GM23248 (cell line): ENCODE data around the gene SLC16A12. TPM values are rescaled to one million over a fixed set of nuclear protein-coding genes. Genes with fewer than 3 reads are reported as not detected.

Source experiments
- DNase-seq: peaks from one replicate; pipeline ENCODE4 v3.0.0-alpha.2; 2015
- H2AFZ ChIP-seq: fragments of 200-600 bp; sonication (generic); 2 replicates; pipeline ENCODE4 v1.6.1; 2016; ENCODE audit warnings: antibody characterized with exemption
- H3F3A ChIP-seq: fragments of 200-600 bp; sonication (generic); 2 replicates; pipeline ENCODE4 v1.6.1; 2016; ENCODE audit warnings: mild to moderate bottlenecking, antibody characterized with exemption, mixed run types; ENCODE audit not compliant: insufficient read depth
- H3K27ac ChIP-seq: fragments of 200-600 bp; sonication (generic); 2 replicates; pipeline ENCODE4 v1.5.1; 2016; ENCODE audit warnings: mild to moderate bottlenecking
- H3K27me3 ChIP-seq: fragments of 200-600 bp; sonication (generic); replicated peaks from 2 replicates; pipeline ENCODE4 v1.6.1; 2016; ENCODE audit warnings: mild to moderate bottlenecking; ENCODE audit not compliant: insufficient read depth
- H3K36me3 ChIP-seq: fragments of 200-600 bp; sonication (generic); 2 replicates; pipeline ENCODE4 v1.6.1; 2016; ENCODE audit warnings: low read depth, mild to moderate bottlenecking
- H3K4me1 ChIP-seq: fragments of 200-600 bp; sonication (generic); 2 replicates; pipeline ENCODE4 v1.6.1; 2016; ENCODE audit warnings: mild to moderate bottlenecking; ENCODE audit not compliant: insufficient read depth
- H3K4me2 ChIP-seq: fragments of 200-600 bp; sonication (generic); one replicate; pipeline ENCODE4 v1.6.1; 2016; ENCODE audit warnings: mild to moderate bottlenecking; ENCODE audit not compliant: unreplicated experiment
- H3K4me3 ChIP-seq: fragments of 200-600 bp; sonication (generic); 2 replicates; pipeline ENCODE4 v1.5.1; 2016; ENCODE audit warnings: mild to moderate bottlenecking
- H3K79me2 ChIP-seq: fragments of 200-600 bp; sonication (generic); 2 replicates; pipeline ENCODE4 v1.6.1; 2016; ENCODE audit warnings: mild to moderate bottlenecking; ENCODE audit not compliant: insufficient read depth
- H3K9ac ChIP-seq: fragments of 200-600 bp; sonication (generic); 2 replicates; pipeline ENCODE4 v1.6.1; 2016; ENCODE audit warnings: mild to moderate bottlenecking
- H3K9me2 ChIP-seq: fragments of 200-600 bp; sonication (generic); 2 replicates; pipeline ENCODE4 v1.6.1; 2016; ENCODE audit warnings: mixed run types, mild to moderate bottlenecking, moderate library complexity; ENCODE audit not compliant: insufficient read depth
- H3K9me3 ChIP-seq: fragments of 200-600 bp; sonication (generic); one replicate; pipeline ENCODE4 v1.6.1; 2017; ENCODE audit warnings: low read depth
- H4K20me1 ChIP-seq: fragments of 200-600 bp; sonication (generic); 2 replicates; pipeline ENCODE4 v1.6.0; 2016; ENCODE audit not compliant: insufficient read depth
- EZH2 ChIP-seq: fragments of 200-600 bp; sonication (generic); IDR thresholded peaks from 2 replicates; pipeline ENCODE4 v1.6.1; 2018; ENCODE audit warnings: antibody characterized with exemption, mild to moderate bottlenecking; ENCODE audit not compliant: insufficient read depth, poor library complexity, severe bottlenecking
- EZH2phosphoT487 ChIP-seq: fragments of 200-600 bp; sonication (generic); IDR thresholded peaks from 2 replicates; pipeline ENCODE4 v1.6.1; 2018; ENCODE audit warnings: antibody characterized with exemption, moderate library complexity, mild to moderate bottlenecking, low read depth; ENCODE audit not compliant: insufficient read depth
- WGBS, 2 experiments: methylation state at CpG; one replicate each; pipeline ENCODE4 v1.1.6; 2015 to 2017; ENCODE audit warnings: low lambda C conversion rate in 2 of 2, low coverage in 1 of 2; ENCODE audit errors: missing lambda C conversion rate in 2 of 2; 5-methylcytosine and 5-hydroxymethylcytosine counted together
- in situ Hi-C: fragments of 300-500 bp; cut with MboI; formaldehyde crosslinking; loops from 2 replicates; pipeline ENCODE4 v1.15.0; 2020
- polyA plus RNA-seq: library from polyadenylated mRNA; unstranded; fragments of >200 nt; fragmentation: Nextera tagmentation; extraction: Ambion mirVana; gene quantifications from 2 replicates; pipeline ENCODE4 v1.2.1, GENCODE V29; 2016
- total RNA-seq: library from RNA; depleted of rRNA; stranded (reverse); fragments of >200 nt; shearing (Covaris generic); gene quantifications from 2 replicates; pipeline ENCODE4 v1.2.3, GENCODE V29; 2014

SLC16A12 gene
- total and polyA plus RNA-seq, 2 experiments from 2014 or later = not detected

DNA sequence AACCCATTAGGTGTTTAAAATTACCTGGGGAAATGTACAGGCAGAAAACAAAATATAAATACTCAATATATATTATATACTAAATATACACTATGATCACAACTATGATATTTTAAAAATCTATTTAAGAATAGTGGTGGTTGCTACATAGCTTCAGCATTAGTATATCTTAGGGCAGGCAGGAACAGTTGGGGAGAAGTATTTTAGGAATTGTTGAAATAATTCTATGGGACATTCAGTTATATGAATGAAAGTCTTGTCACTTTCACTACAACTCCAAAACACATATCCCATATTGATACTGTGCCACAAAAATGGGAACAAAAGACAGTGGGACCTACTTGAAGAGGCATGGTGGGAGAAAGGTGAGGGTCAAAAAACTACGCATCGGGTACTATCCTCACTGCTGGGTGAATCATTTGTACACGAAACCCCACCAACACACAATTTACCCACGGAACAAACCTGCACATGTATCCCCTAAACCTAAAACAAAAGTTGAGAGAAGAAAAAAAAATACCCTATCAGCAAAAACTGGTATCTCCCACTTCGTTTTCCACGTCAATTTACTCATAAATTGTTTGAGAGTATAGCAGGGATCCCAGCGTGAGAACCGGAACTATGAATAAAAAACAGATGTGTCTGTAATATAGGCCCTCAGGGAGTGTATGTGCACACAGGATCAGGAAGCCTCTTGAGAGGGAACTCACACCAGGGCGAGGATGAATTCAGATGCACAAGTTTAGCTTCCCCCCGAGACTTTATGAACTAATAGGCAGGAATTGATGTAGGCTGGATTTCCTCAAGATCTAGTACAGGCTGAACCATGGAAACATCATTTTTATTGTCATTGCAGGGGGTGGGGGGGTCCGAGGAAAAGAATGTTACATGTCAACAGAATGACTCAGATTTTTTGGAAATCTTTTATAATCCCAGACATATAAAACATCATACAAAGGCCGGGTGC lies 16.2 kb downstream of the SLC16A12 start:
- peak overlapping the region; percentile 61 for H3K9ac ChIP-seq
- WGBS, 2 experiments = 27 to 31% methylated on average over 12 of the region's 12 CpGs
- H3K36me3 ChIP-seq = no peaks in the 10 kb centered on the region
- no peaks in the 10 kb centered on the region for H3K9me3 ChIP-seq
- H3K9me2 ChIP-seq = no peaks in the 10 kb centered on the region
- TF ChIP-seq EZH2phosphoT487 (no peak), EZH2 (no peak)
- peaks cover 59% of the 10 kb centered on the region for H3F3A ChIP-seq
- no peaks in the 10 kb centered on the region for H4K20me1 ChIP-seq
- H3K27ac ChIP-seq = peak overlapping the region; percentile 80
- H3K79me2 ChIP-seq = no peaks in the 10 kb centered on the region
- no peak overlapping the region for H3K4me3 ChIP-seq
- H3K4me2 ChIP-seq = peak overlapping the region; percentile 47
- peaks cover 45% of the 10 kb centered on the region for H3K4me1 ChIP-seq
- no peak overlapping the region for H2AFZ ChIP-seq
- no peaks in the 10 kb centered on the region for H3K27me3 ChIP-seq
- in situ Hi-C loops = no loop called here
- peak; percentile 93 for DNase-seq

DNA sequence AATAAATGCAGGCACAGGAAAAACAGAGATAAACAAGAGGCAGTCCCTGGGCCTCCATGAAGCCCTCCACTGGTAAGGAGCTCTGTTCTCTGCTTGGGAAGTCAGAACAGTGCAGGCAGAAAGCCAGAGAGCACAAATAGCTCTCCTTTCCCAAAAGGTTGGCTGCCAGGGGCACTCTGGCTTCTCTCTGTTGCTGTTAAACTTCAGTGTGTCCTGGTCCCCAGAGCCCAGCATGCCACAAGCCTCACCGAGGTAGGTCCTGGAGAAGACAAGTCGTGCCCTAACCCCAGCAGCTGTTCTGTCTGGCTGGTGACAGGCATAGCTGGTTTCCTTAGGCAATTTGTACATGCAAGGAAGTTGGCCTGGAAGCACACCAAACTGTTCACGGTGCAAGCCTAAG lies 17.3 kb downstream of the SLC16A12 start:
- TF ChIP-seq EZH2phosphoT487 (no peak), EZH2 (no peak)
- in situ Hi-C loops = no loop called here
- WGBS, 2 experiments = 82 to 84% methylated on average over 3 of the region's 3 CpGs
- Histone ChIP-seq H3K36me3 (no peaks in the 10 kb centered on the region), H3K79me2 (no peaks in the 10 kb centered on the region), H3K9me2 (no peaks in the 10 kb centered on the region), H3K4me1 (peaks cover 45% of the 10 kb centered on the region), H4K20me1 (no peaks in the 10 kb centered on the region), H3F3A (peaks cover 62% of the 10 kb centered on the region), H3K4me2 (no peak overlapping the region), H3K27ac (peak overlapping the region; percentile 80), H3K9ac (no peak overlapping the region), H2AFZ (no peak overlapping the region), H3K4me3 (no peak overlapping the region), H3K9me3 (no peaks in the 10 kb centered on the region), H3K27me3 (no peaks in the 10 kb centered on the region)
- DNase-seq = peak; percentile 33

DNA sequence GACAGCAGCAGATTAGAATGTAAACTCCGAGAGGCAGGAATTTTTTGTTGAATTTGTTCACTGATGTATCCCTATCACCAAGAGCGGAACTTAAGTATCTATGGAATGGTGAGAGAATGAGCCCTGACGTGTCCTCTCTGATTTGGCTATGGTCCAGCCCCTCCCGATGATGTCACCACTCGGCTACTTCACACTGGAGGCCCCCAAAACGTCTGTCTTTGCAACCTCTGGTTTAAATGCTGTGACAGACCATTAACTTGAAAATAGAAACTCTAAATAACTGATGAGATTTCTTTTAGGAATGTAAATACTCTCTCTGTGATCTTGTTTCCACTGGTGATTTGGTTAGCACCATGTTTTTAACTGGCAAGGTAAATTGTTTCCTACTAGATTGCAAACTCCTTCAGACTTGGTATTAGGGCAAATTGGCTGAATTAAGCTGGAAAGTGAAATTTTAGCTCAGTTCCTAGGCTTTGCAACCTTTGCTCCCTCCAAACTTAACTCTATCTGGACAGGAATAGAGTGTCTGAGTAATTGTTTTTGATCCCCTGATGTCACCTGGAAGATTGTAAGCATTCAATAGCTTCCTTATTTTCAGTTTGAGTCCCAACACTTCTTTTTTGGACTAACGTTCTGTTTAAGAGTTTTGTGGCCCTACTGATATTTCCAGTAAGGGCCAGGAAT lies 19.1 kb downstream of the SLC16A12 start:
- DNase-seq = peak; percentile 82
- H3K9ac ChIP-seq = peak overlapping the region; percentile 82

DNA sequence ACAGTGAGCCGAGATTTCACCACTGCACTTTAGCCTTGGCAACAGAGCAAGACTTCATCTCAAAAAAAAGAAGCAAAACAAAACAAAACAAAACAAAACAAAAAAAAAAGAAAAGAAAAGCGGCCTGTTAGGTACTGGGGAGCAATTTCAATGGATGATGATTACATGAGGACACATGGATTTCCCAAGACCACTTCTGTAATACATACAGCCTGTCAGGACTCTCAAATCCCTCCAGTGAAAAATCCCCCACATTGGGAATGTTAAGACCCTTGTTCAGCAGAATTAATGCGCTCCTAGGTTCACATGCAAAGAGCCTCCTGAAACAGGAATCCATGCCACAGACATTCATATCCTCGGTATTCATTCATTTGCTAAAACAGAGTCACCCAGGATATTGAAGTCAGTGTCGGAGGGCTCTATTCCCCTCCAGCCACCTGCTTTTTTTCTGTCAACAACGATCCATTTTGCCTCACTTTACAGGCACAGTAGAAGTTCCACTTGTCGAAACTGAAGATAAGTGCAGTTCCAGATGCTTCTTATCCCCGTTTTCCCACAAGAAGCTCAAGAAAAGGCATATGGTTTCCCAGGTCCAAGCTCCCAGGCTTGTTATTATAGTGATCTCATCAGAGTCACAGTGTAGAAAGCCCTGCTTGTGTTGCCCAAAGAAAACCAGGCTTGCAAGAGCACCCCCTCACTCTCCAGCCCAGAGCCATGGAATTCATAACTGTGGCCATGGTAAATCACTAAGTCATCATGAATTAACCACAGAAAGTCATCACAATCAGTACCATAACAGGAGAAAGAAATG lies 20.2 kb downstream of the SLC16A12 start:
- no peaks in the 10 kb centered on the region for H3K36me3 ChIP-seq
- H4K20me1 ChIP-seq = no peaks in the 10 kb centered on the region
- H3K4me1 ChIP-seq = peaks cover 45% of the 10 kb centered on the region
- peaks cover 60% of the 10 kb centered on the region for H3F3A ChIP-seq
- H3K4me3 ChIP-seq = peak overlapping the region; percentile 60
- peak overlapping the region; percentile 82 for H3K9ac ChIP-seq
- peak overlapping the region; percentile 92 for H3K4me2 ChIP-seq
- TF ChIP-seq EZH2 = no peak
- TF ChIP-seq EZH2phosphoT487 = peak; percentile 84
- DNase-seq = peak; percentile 97
- no peaks in the 10 kb centered on the region for H3K79me2 ChIP-seq
- in situ Hi-C loops = no loop called here
- 51 to 57% methylated on average over 8 of the region's 8 CpGs for WGBS, 2 experiments
- peak overlapping the region; percentile 97 for H3K27ac ChIP-seq
- no peak overlapping the region for H2AFZ ChIP-seq
- no peaks in the 10 kb centered on the region for H3K27me3 ChIP-seq
- H3K9me2 ChIP-seq = no peaks in the 10 kb centered on the region
- H3K9me3 ChIP-seq = no peaks in the 10 kb centered on the region

More for the DNA sequence above, 19.1 kb downstream of the SLC16A12 start:
- TF ChIP-seq EZH2 = no peak
- Histone ChIP-seq H3K4me1 (peaks cover 45% of the 10 kb centered on the region), H4K20me1 (no peaks in the 10 kb centered on the region), H3K27ac (peak overlapping the region; percentile 97), H3K9me3 (no peaks in the 10 kb centered on the region), H3K36me3 (no peaks in the 10 kb centered on the region), H3K4me3 (peak overlapping the region; percentile 60), H3K27me3 (no peaks in the 10 kb centered on the region), H3F3A (peaks cover 62% of the 10 kb centered on the region), H2AFZ (no peak overlapping the region), H3K9me2 (no peaks in the 10 kb centered on the region), H3K4me2 (peak overlapping the region; percentile 92), H3K79me2 (no peaks in the 10 kb centered on the region)
- in situ Hi-C loops = no loop called here
- 30 to 31% methylated on average over 7 of the region's 7 CpGs for WGBS, 2 experiments
